DMS 273 (cell line): Measurements from ENCODE around the gene MAPK14.
A peak's percentile ranks its signal among the peaks of the same experiment; 100 is the strongest.
"Not testable (repeated sequence)": the region's sequence is repeated elsewhere in the genome, so short reads cannot be mapped to it uniquely, and the experiment has no call there.

Experiments used
- DNase-seq: peaks from one replicate; lab custom pipeline; 2025; ENCODE audit not compliant: unreplicated experiment; lab: John Stamatoyannopoulos, UW

The MAPK14 gene

DNA sequence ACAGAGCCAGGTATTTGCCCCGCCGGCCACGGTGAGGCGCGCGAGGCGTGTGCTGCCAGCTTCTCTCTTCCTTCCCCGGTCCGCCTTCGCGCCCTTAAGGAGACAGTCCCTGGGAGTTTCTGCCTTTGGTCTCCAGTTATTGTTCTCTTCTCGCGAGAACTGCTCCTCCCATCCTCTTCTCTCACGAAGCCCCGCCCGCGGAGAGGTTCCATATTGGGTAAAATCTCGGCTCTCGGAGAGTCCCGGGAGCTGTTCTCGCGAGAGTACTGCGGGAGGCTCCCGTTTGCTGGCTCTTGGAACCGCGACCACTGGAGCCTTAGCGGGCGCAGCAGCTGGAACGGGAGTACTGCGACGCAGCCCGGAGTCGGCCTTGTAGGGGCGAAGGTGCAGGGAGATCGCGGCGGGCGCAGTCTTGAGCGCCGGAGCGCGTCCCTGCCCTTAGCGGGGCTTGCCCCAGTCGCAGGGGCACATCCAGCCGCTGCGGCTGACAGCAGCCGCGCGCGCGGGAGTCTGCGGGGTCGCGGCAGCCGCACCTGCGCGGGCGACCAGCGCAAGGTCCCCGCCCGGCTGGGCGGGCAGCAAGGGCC, at the start of gene MAPK14:
MAPK14 (plus strand) TSS at position 308 of the 587 bp plus-strand sequence. CDS start 350 bp downstream, outside the sequence.
- peak; percentile 100 for DNase-seq

DNA sequence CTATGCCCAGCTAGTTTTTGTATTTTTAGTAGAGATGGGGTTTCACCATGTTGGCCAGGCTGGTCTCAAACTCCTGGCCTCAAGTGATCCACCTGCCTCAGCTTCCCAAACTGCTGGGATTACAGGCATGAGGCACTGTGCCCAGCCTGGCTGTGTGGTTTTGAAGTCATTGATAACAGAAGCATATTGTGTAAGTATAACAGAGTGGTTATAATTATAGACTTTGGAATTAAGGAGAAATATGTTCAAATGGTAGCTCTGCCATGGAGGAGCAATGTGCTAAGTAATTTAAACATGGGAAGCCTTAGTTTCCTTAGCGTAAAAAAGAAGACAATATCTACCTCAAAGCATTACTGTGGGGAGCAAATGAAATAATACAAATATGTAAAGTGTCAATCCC, 47.5 kb upstream of the MAPK14 start:
- DNase-seq = not testable (repeated sequence)

DNA sequence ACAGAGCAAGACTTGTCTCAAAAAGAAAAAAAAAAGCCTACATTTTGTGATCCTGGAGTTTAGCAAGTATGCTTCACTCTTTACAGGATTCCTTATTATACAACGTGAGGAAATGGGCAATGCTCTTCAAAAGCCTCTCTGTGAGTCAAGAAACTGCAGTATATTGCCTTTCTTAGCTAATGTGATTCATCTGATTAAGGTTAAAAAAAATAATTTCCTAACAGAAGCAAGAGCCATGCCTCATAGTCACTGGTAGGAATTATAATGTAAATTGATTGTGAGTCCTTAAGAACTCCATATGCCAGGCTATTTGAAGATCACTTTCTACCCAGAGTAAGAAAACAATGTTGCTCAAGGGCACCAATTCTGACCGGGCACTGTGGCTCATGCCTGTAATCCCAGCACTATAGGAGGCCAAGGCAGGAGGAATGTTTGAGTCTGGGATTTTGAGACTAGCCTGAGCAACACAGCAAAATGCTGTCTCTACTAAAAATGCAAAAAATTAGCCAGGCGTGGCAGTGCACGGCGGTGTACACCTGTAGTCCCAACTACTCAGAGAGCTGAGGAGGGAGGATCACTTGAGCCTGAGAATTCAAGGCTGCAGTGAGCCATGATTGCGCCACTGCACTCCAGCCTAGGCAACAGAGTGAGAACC, 46.5 kb upstream of the MAPK14 start:
- DNase-seq = peak; percentile 51

DNA sequence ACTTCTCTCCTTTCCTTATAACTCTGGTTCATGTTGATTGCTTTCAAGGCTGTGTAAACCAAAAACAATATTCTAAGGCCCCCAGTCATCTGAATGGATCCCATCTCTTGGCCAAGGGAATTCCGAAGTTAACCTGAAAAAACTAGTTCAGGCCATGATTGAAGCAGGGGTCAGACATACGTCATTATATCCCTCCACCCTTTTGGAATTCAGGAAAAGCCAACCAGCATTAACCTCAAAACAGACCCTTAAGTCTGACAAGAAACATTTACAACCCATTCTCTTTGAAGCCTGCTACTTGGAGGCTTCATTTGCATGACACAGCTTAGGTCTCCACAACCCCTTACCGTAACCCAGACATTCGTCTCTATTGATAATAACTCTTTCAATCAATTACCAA, 42.9 kb upstream of the MAPK14 start:
- no peak for DNase-seq

DNA sequence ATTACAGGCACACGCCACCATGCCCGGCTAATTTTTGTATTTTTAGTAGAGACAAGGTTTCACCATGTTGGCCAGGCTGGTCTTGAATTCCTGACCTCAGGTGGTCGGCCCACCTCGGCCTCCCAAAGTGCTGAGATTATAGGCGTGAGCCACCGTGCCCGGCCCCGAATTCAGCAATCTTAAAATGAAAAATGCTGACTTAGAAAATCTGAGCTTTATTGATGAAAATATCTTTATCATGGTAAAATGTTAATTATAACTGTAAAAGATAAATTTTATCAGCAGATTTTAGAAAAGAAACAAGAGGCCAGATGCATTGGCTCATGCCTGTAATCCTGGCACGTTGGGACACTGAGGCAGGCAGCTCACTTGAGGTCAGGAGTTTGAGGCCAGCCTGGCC, 39.6 kb upstream of the MAPK14 start:
- DNase-seq = not testable (repeated sequence)

DNA sequence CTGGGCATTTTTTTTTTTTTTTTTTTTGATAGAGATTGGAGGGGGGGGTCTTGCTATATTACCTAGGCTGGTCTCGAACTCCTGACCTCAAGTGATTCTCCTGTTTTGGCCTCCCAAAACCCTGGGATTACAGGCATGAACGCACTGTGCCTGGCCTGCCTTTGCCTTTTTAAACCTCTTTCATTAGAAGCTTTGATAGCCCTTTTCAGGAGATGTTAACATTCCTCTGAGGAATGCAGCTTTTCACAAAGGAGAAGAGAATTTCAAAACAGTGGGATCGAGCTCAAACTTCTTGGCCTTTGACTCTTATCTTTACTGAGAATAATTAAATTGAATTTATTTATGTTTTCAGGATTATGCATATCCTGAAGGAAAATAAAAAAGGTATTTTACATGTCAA, 34.5 kb upstream of the MAPK14 start:
- no peak for DNase-seq

DNA sequence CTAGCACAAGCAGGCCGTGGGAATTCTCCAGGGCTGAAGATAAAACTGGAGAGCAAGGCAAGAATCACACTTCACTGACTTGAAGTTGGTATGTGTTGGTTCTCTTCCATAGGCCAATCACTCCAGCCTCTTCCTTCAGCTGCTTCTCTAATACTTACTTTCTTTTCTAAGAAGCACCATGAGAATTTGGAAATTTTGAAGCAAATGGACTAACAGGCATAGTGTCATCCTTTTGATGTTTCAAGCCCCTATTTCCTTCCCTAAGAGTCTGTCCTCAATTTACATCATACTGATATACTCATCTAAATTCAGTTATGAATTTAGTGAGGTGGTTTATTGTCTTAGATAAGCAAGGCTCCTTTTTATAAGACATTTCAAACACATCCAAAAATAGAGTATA, 27.2 kb upstream of the MAPK14 start:
- DNase-seq = no peak

DNA sequence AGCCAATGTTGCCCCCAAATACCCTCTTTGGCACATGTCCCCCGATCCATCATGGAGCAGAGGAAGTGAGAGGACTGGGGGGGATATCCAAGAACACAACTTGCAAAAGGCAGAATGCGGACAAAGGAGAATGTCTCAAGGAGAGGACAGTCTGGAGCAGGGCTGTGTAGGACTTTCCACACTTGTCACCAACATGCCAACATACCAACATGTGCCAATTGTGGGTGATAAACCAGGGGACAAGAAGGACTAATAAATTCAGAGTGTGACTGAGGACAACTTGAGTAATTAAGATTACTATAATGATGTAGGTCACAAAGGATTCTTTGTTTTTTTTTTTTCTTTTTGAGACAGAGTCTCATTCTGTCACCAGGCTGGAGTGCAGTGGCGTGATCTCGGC, 11.9 kb upstream of the MAPK14 start:
- no peak for DNase-seq

DNA sequence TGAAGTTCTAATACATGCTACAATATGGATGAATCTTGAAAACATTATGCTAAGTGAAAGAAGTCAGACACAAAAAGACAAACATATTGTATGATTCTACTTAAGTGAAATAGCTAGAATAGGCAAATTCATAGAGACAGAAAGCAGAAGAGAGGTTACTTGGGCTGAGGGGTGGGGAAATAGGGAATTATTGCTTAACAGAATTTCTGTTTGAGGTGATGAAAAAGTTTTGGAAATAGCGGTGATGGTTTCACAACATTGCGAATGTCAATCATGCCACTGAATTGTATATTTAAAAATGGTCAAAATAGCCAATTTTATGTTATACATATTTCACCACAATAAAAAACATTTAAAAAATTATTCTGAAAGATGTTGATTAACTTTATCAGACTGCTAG, 9.3 kb upstream of the MAPK14 start:
- DNase-seq = no peak

DNA sequence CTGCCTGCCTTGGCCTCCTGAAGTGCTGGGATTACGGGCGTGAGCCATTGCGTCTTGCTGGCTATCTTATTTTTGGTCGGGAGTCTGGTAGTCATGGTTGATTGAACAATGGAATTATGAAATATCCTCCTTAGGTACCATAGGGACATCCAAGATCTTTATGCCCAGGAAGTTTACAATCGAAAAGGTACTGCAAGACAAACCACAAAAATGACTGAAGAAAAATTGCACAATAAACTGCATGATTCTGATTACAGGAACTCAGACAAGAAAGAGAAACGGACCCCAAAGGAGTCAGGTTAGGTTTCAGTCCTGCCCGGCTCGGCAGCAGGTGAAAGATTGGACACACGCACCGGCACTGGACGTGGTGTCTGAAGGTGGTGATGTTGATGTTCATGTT, 8.4 kb upstream of the MAPK14 start:
- no peak for DNase-seq

DNA sequence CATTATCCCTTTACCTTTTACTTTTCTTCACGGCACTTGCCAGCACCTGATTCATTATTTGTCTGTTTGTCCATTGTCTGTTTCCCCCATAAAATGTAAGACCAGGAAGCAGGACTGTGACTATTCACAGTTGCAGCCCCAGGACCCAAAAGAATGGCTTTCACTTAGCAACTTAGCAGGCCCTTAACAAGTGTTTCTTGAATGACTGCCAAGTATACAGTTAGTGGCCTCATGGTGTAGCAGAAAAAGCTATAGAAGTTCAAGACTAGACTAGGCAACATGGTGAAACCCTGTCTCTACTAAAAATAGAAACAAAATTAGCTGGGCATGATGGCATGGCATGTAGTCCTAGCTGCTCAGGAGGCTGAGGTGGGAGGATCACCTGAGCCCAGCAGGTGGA, 7.5 kb upstream of the MAPK14 start:
- no peak for DNase-seq

DNA sequence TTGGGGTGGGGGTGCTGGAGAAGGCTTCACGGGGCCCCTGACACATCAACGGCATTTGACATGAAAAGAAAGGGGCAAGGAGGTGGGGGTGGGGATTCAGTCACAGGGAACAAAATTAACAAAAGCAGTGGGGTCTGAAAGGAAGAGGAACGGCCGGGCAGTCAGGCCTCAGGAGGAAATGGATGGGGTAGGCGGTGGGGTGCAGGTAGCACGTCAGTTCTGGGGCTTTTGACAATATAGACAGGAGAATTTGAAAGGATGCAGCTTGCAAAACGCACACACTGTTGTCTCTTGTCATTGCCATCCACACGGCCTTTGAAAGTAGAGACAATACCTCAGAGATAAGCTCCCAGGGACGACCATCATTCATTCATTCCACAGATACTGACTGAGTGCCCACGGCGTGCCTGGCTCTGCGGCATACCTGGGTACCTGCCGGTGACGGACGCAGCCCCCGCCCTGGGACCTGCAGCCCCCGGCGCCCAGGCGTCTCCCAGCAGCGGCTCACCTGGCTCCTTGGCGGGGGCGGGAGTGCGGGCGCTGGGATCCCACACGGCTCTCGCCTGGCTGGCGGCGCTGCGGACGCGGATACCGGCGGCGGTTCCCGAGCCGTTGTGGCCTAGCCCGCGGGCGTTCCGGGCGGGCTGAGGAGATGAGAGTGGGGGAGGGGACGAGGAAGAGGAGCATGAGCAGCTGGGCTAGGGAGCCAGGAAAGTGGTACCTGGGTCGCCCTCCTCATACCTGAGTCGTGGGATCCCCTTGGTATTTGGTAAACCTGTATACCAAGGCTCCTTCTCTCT, 3.4 kb upstream of the MAPK14 start, which contains the start of gene SLC26A8:
SLC26A8 (minus strand) TSS at position 646 of the 800 bp plus-strand sequence. CDS start 4,934 bp downstream, outside the sequence.
- DNase-seq = no peak

DNA sequence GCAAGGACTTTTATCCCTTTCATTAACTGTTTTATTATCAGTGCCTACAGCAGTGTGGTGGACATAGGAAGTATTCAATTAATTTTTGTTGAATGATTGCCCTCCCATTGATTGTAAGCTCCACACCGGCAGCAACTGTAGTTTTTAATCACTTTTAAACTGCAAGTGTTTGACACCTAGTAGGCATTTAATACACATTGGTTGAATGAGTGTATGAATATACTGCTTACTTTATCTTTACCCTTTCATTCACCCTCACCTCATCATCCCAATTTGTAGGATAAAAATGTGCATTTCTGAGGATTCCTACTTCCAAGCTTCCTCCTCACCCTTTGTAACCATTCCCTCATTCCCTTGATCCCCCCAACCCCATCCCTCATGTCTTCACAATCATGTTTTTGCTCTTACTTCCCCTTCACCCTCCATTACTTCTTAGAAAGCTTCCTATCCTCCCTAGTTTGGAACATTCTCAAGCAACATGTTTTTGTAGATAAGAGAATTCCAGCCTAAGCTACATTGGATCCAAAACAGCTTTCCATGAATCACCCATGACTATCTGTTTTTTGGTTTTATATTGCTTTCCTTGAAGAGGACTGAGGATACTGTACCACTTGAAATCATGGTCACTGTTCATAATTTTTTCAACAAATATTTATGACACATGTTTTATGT, 2.2 kb upstream of the MAPK14 start:
- DNase-seq = no peak

DNA sequence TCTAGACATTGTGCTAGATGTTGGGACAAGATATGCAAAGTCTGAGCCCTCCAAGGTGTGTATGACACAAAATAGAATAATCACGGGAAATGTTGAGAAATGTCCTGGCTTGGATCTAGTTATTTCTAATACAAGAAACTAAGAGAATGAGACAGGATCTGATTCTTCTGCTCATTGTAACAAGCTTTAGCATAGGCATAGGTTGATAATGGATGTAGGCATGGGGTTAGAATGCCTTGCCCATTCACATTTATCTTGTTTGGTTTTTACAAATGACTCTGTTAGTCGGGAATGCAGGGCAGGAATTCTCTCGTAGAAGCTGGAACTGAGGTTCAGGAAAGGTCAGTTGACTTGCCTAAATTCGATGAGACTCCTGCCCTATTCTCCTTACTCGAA, 1.7 kb upstream of the MAPK14 start:
- DNase-seq = no peak

DNA sequence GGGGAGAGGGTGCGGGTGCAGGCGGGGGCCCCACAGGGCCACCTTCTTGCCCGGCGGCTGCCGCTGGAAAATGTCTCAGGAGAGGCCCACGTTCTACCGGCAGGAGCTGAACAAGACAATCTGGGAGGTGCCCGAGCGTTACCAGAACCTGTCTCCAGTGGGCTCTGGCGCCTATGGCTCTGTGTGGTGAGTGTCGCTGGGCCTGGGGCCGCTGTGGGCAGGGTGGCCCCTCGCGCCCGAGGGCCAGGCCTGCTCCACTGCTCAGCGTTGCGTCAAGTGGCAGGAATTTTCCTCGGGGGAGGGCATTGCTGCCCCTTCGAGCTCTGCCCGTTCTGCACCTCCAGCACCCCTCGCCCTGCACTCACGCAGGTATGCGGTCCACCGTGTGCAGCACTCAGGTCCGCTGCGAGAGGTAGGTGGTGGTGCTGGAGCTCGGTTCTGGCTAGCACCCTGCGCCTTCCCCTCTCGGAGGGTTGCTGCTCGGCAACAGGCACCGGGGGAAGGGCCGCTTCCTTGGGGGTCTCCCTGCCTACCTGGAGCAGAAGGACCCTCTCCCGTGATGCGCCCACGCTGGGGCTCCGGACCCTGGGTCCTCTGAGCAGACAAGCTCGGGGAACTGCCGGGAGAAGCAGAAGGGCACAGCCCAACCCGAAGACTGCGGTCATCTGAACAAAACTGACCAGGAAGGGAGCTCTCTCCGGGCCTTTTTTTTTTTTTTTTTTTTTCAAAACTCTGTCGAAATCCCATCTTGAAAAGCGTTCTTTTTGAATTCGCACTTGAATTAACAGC, 674 bp downstream of the MAPK14 start:
- DNase-seq = peak; percentile 74

DNA sequence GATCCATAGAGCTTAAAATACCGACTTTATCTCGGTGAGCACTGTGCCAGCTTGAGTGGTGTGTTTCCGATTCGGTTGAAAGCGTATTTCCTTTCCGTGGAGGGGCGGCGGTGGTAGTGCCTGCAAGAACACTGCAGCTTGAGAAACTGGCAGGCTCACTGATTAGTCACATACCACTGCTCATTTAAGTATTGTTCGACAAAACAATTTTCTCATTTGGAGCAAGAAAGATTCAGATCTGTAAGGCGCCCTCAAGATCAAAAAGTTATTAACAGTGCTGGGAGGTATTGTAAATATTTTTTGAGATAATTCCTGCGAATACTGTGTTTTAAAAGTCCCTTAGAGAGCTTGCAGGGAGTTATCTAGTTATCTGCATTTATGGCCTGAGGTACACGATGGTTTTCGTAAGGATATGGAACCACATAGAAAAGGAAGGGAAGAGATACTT, 1.3 kb downstream of the MAPK14 start:
- DNase-seq = peak; percentile 82

DNA sequence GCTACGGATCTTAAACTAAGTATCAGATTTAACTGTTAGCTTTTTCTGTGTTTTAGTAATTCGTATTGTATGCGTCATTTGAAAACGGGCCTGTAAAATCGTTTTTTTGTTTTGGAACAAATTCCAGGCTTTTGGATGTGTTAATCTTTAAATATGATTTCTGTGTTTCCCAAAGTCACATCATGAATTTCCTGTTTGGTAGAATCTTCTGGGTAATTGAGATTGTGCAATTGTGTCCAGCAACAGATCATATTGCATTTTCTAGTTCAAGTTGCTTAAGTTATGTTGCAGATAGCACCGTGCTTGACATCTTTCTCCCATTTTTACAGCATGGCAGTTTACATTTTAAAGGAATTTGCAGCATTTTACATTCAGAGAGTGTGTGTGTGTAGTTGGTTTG, 1.9 kb downstream of the MAPK14 start:
- DNase-seq = peak; percentile 21

DNA sequence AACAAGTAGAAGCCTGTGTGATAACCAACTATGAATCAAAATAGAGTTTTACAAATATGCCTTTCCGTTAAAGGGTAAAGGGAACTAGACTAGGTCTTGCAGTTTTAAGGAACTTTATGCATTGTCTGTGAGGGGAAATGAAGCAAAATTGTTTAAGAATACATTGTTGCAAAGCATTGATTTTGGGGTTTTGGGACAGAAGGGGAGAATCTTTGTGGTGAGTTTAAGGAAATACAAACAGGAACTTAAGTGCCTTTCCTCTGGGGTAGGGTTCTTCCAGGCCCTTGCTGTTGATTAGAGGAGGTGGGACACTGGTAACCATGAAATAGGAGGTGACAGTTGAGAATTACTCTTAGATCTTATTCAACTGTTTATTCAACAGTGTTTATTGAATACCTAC, 4.7 kb downstream of the MAPK14 start:
- no peak for DNase-seq

DNA sequence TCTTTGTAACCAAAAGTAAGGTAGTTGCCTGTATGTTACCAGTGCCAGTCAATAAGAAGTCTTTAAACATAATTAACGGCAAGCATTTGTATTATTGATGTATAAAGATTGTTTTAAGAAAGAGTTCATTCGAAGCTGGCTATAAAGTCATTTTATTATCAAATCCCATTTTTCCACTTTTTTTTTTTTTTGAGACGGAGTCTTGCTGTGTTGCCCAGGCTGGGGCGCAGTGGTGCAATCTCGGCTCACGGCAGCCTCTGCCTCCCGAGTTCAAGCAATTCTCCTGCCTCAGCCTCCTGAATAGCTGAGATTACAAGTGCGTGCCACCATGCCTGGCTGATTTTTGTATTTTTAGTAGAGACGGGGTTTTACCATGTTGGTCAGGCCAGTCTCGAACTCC, 5.5 kb downstream of the MAPK14 start:
- not testable (repeated sequence) for DNase-seq

DNA sequence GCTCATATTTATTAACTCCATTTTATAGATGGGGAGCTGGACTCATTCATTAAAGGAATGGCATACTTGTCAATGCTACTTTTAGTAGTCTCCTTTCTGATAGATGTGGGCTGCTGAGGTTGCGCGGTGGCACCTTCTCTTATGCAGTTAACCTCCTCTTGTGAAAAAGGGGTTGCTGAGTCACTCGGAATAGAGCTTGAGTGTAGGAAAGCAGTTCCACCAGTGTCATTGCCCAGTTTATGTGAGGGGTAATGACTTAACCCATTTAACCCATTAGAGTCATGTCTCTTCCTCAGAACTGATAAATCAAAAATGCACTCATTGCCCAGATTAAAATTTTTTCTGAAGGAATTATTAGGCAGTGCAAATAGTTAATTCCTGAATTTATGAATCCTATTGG, 6.3 kb downstream of the MAPK14 start:
- DNase-seq = no peak

DNA sequence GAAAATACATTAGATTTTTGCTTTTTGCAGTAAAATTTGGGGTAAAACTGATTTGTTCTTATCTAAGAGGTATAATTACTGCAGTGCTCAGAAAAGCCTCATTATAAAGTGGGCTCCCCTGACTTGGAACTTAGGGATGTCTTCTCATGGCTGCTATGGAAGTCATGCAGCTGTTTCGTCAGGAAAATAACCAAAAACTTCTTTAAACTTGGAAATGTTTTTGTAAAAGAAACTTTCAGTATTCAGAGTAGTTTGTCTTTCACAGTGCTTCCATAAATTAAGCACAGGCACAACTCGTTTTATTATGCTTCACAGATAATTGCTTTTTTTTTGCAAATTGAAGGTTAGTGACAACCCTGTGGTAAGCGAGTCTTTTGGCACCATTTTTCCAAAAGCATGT, 6.8 kb downstream of the MAPK14 start:
- no peak for DNase-seq
